Measurements from ENCODE around the gene RETNLB.

RETNLB gene, protein sequence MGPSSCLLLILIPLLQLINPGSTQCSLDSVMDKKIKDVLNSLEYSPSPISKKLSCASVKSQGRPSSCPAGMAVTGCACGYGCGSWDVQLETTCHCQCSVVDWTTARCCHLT

DNA sequence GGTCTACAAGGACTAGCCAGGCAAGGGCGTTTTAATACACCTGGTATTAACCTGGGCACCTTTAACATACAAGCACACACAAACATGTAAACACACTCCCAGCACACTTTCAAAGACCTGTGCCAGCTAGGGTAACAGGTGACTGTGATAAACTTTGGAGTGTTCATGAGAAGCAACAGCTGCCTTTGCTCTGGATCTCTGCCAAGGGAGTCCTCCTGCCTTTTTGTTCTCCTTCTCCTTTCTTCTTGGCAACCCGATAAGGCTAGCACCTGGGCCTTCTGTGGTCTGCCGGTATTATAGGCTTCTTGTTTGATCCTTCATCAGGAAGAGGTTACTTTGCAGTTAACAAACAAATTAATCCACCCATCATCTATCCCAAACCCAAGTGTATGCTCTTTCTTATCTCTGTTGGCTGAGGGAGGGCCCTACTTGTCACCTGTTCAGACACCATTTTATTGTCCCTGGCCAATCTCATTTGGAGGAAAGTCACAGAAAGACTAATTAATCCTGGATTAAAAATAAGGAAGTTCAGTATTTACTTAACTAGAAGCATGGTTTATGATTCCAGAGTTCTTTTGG lies at the start of gene RETNLB:
RETNLB (minus strand) TSS at position 7 of the 579 bp plus-strand sequence. CDS start 225 bp downstream, outside the sequence.
- no peak for DNase-seq

DNA sequence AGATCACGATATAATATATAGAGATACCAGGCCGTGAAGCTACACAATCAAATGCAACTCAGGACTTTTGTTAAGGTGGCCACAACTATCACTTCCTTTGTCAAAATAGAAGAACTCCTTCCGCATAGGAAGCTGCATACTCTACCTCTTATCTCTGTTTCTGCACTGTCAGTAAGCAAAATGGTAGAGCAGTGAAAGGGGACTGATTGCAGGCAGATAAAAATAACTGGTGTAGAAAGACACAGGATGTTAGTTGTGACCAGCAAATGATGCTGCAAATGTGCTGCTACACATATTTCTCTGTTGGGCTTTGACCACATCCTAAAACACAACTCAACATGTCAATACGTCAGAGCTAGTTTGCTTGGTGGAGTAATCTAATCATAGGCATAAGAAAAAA lies 49.1 kb upstream of the RETNLB start:
- DNase-seq: no peak

DNA sequence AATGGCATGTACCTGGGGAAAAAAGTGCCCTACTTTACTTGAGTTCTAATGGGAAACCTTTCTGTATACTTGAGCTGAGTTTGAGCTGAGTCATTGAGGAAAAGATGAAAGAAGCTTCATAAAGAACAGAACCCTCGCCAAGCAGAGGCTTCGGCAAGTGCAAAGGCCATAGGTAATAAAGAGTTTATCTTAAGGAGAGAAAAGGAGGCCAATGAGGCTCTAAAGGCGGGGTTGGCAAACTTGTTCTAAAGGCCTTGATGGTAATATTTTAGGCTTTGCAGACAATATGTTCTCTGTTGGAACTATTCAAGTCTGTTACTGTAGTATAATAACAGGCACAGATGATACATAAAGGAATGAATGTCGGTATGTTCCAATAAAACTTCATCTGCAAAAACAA lies 47.8 kb upstream of the RETNLB start:
- DNase-seq: no peak

DNA sequence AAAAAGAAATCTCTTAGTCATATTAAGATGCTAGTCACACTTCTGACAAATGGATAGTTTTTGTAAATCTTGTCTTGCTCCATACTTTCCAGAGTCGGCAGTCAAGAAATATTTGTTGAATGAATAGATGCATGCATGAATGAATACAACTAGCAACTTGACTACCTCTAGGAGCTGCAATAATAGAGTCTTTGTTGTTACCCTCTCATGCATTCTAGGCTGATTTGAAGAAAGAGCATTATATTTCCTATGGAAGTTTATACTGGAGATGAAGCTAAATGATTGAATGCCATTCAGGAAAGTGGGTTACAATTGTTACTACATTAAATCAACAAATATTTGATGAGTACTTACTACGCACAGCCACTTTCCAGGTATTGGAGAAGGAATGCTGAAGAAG lies 47.2 kb upstream of the RETNLB start:
- DNase-seq: no peak

DNA sequence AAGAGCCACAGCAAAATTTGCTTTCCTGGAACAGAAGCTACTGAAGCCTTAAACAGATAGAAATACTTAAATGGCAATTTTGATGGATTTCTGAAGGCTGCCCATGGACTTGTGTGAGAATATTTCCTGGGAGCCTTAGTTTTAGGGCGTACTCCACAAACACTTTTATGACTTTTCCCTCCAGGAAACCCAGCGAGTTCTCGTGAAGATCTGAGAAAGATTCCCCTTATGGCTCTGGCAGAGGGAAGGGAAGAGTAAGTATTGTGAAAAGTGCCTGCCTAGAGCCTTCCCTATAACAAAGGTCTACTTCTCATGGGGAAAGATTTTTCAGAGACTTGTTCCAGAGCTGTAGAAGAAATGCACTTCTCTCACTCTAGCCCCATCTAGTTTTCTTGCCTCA lies 34.3 kb upstream of the RETNLB start:
- DNase-seq: no peak

DNA sequence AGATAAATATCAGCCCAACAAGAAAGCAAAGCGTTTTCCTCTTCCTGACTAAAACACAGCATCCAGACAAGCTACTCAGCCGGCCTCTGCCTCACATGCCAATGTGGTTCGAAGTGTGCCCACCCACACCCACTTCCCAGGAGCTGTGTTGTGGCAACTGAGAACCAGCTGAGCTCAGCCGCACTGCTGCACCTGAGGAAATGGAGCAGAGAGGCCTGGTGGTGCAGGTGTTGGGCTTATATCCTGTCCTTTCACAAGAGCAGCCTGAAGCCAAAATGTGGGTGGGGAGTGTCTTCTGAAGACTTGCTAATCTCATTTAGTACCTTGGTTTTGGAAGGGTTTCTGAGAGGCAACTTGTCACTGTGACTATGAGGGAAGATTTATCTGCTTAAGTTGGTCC lies 23.0 kb upstream of the RETNLB start:
- DNase-seq: peak in 1 of 51 donors; percentile 9

DNA sequence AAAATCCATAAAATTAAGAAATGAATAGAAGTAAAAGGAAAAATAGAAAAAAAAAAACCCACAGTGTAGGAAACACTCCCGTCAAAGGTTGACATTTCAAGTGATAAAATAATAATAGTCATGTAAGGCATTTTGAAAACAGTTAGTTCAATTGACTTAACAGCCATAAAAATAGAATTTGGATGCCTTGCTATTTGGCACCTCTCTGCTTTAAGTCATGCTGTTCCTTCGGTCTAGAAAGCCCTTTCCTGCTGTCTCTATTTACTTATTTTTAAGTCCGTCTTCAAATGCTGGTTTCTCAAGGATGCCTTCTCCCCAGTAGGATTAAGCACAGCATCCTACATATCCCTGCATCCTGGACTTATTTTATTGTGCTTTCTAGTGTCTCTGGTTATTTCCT lies 22.3 kb upstream of the RETNLB start:
- no peak for DNase-seq

DNA sequence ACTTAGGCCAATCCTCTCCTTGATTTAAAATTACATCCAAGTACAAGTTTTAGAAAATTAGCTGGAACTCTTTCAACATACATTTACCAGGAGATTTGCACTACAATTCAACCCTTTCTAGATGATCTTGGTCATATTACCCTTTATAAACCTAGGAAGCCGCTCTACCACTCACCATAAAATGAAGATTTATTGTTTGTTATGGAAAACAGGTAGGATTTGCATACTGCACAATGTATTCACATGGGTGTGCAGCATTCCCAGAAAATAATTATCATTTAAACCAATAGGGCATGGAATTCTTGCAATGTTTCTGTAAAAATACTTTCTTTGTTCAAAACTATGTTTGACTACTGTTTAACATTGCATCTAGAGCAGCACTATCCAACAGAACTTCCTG lies 18.4 kb upstream of the RETNLB start:
- DNase-seq: no peak

DNA sequence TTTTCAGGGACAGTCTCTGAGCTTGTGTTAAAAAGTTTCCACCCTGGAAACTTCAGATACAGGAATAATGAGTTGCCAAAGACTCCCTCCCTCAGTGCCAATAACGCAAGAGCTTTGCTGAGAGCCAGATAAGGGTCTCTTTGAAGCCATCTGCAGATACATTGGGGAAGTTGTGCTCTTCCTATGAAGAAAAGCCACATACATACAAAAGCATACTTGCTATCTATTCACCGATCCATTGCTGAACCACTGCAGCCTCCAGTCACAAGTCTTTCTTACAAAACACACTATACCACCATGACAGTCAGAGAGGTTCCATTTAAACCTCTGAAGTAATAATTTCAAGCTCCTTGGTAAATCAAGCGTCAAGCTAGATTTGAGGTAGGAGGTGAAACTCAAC lies 10.0 kb upstream of the RETNLB start:
- DNase-seq: no peak

DNA sequence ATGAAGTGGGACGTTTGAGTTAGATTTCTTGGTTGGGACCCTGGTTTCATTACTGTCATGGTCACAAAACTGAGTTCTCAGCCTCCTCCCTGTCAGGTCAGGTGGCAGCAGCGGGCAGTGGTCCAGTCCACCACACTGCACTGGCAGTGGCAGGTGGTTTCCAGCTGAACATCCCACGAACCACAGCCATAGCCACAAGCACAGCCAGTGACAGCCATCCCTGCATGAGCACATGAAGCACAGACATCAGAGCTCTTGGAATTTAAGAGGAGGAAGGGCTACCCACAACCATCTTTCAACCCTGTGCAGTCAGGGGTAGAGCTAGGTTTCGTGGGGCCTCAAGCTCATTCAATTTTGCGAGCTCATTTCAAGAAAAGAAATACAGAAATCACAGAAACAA lies 1.5 kb downstream of the RETNLB start:
- DNase-seq: no peak

DNA sequence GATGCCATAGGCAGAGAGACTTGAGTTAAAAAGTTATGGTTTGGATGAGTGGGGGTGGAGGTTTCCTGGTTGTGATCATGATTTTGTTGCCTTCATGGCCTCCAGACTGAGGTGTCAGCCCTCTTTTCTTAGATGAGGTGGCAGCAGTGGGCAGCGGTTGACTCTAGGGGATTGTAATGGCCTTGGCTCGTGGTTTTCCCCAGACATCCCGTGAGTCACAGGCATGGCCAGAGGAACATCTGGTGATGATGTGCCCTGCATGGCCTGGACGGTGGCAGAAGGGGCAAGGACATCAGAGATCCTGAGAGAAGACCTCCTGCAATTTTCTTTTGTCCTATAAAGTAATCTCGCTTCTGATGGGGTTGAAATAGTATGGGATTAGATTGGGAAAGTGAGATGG lies 12.4 kb downstream of the RETNLB start:
- no peak for DNase-seq

DNA sequence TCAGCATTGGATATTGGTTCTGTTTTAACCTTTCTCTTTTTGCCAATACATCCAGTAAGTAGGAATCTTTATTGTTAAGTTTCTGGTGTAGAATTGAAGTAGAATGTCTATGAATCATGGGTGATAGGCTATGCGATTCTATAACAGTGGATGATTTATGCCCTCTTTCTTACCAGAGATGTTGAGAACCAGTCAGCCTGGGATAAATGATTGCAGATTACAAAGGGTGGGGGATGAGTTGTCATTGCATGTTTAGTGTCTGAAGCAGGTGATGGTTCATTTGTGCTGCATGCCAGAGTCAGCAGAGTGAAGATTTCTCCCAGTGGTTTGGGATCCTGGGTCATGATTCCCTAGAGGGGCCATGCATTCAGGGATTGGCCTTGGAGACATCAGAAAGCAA lies 14.3 kb downstream of the RETNLB start:
- DNase-seq: no peak

DNA sequence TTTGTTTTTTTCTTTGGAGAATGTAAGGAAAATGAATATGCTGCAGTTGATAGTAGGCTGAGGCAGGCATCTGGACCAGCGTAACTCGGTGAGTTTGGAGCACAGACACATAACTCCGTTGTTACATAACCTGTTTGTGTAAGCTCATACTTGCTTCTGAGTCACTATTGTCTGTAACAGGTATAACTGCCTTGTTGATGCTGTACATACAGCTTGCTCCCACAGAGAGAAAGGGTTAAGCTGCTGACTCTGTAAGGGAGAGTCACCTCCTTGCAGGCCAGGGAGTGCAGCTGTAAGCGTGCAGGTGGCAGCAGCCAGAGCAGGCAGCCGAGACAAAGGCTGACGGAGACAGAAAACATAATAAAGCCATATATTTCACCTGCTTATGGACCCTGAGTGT lies 20.4 kb downstream of the RETNLB start:
- no peak for DNase-seq

DNA sequence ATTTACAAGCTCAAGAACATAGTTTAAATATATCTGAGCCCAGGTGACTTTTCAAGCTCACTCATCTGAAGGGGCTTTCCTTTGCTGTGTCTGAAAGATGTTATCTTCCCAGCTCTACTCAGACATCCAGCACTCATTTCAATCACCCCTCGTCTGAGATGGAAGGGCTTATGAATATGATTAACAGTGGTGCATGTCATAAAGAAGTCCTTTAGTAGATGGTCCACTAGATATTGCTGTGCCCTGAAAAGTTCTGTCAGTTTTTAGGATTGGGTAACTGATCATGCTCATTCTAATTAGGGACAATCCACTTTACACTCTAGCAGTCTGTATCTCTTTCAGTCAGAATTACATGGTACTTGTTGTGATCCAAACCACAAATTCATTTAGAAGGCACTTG lies 28.3 kb downstream of the RETNLB start:
- no peak for DNase-seq

DNA sequence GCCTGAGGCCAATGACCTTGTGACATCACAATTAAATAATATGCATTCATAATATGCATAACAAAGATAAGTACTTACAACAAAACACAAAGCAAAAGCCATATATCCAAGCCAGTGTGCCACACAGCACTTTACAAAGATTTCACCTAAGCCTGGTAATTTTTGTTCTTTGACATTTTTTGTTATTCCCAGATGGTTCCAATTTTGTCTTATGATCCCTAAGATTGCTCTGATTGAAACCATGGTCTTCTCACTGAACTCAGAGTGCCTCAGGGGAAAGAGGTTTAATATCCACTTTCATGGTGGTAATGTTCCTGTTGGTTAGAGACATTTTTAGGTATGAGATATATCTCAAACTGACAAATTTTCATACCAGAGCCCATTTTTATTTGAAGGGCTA lies 29.1 kb downstream of the RETNLB start:
- DNase-seq: no peak

DNA sequence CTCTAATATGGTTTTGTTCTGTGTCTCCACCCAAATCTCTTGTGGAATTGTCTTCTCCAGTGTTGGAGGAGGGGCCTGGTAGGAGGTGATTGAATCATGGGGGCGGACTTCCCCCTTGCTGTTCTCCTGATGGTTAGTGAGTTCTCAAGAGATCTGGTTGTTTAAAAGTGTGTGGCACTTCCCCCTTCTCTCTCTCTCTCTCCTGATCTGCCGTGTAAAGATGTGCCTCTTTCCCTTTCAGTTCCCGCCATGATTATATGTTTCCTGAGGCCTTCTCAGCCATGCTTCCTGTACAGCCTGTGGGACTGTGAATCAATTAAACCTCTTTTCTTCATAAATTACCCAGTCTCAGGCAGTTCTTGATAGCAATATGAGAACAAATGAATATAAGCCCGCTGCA lies 33.1 kb downstream of the RETNLB start:
- DNase-seq: no peak

DNA sequence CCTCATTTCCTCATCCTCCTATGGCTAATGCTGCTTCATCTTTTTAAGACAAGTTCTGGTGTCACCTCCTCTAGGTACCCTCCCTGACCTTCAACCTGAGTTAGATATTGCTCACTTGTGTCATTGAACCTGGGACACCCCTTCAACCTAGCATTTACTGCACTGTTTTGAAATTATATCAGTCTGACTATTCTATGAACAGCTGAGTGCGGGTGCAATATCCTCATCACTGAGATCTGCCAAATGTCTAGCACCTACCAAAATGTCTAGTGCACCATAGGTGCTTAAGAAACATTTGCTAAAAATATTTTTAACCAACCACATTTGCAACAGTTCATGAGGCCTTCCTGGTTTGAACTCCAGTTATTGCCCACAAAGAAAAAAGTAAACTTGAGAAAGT lies 34.5 kb downstream of the RETNLB start:
- DNase-seq: no peak

DNA sequence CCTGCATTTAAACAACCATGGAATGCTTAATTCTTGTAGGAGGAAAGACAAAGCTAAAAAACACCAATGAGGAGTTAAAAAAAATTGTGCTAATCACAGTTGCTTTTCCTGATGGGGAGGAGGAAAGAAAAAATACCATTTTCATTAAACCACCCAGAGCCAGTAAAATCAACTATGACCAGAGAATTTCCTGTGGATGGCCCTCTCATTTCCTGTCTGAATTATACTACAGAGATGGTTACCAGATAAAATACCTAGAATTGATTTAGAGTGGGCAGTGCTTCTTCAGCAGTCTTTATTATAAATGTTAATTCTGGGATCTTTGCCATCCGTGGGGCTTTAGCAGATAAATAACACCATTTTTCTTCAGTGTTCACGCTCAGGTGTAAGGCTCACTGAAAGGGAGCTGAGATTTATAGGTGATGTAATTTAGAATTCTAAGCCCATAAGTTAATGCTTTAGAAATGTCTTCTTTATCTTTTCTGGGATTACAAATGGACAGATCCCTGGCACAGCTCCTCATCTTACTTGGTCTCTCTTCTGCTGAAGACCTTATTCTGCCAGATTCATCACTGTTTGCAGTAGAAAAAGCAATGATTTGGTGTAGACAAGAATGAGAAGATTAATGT lies 37.9 kb downstream of the RETNLB start:
- no peak for DNase-seq

DNA sequence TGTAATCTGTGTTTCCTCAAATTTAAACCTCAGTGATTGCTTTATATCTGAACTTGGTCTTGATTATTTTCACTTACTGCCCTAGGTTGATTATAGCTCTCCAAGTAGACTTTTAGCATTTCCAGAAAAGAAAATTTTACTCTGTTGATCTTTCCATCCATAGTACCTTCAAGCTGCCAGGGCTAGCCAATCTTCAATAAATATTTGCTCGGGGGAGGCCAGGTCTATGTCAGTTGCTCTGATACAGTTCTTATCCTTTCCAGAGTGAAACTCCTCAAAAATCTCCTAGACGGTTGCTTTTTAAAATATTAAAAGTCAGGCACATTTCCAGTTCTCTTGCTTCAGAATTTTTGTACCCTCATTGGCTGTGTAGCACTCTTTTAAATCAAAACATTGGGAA lies 38.8 kb downstream of the RETNLB start:
- DNase-seq: no peak

DNA sequence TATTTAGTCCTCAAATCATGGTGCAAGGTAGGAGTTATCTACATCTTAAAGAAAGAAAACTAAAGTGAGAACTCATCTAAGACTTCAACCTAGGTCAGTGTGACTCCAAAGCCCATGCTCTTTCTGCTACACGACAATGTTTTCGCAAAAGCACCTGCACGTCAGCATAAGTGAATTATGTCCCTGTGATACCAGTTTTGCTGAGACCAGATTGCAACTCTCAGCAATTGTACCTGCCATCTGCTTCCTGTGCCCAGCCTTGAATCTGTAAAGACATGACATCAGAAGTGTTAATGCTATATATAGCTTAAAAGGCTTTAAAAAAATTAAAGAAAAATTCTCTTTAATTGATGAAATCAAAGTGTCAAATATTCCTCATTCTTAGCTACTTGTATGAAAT lies 43.4 kb downstream of the RETNLB start:
- DNase-seq: no peak

DNA sequence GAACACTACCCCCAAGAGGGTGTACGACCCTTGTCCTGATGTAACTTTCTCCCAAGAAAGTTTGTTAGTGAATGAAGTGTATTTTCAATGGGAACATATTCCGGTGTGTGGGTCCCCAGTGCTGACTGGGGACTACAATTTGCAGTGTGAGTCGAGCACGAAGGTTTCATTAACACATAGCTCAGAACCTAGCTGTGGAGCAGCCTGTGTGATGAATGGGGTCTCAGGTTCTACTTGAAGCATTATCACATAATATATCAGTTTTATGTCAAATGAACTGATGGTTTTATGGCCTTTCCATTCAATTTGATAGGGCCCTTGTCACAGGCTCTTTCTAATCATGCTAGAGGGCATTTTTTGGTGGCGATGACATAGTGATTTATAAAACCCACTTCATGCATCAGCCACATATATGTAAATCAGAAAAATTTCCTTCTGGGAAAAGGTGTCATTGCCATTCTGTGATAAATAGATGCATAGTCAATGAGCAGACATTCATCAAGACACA lies 44.1 kb downstream of the RETNLB start:
- DNase-seq: no peak

Data from hypothalamus (tissue), 51 donors.